A549 (cell line): Measurements from ENCODE around the gene ZDHHC22. TPM values are rescaled to one million over a fixed set of nuclear protein-coding genes. Genes with fewer than 3 reads are reported as not detected.

Experiments used
- ATAC-seq, 2 experiments: fragments of 200-7000 bp in 1 of 2; fragments of >200 bp in 1 of 2; cut with Nextera tagmentation in 1 of 2; cut with Tn5 transposase in 1 of 2; 3 replicates each; pipeline versions ENCODE4 v1.8.0 to v1.9.1; 2018 to 2020; ENCODE audit warnings: mild to moderate bottlenecking in 1 of 2, moderate library complexity in 1 of 2
- CTCF ChIA-PET: fragments of 300-600 bp; sonication (Branson Sonifier 250); formaldehyde crosslinking; extraction: SDS; loops from one replicate; lab custom pipeline; 2021; ENCODE audit warnings: antibody characterized with exemption, inconsistent platforms; lab: Yijun Ruan, JAX
- POLR2A ChIA-PET: fragments of 350-600 bp; formaldehyde crosslinking; extraction: SDS; loops from one replicate; lab custom pipeline; 2021; ENCODE audit warnings: antibody characterized with exemption, inconsistent platforms; lab: Yijun Ruan, JAX
- DNase-seq, 2 experiments: peaks; one replicate each; pipeline versions ENCODE4 v3.0.0 to v3.0.0-alpha.2; 2011 to 2016; ENCODE audit warnings: low read depth in 1 of 2, low spot score in 1 of 2
- FAIRE-seq: peaks from 2 replicates; lab custom pipeline; 2011; peaks lifted over from hg19 to GRCh38; lab: Jason Lieb, UNC
- H3K27ac ChIP-seq, 2 experiments: fragments of >200 bp; sonication (Bioruptor Twin); formaldehyde crosslinking; 3 replicates each; pipeline ENCODE4 v1.5.1; 2016 to 2017
- H3K4me1 ChIP-seq: fragments of >200 bp; sonication (Bioruptor Twin); formaldehyde crosslinking; 3 replicates; pipeline ENCODE4 v1.6.1; 2016
- H3K4me2 ChIP-seq: fragments of >200 bp; sonication (Bioruptor Twin); formaldehyde crosslinking; 3 replicates; pipeline ENCODE4 v1.6.1; 2016
- H3K4me3 ChIP-seq: fragments of >200 bp; sonication (Bioruptor Twin); formaldehyde crosslinking; 3 replicates; pipeline ENCODE4 v1.5.1; 2016
- H3K9me3 ChIP-seq: fragments of >200 bp; sonication (Bioruptor Twin); formaldehyde crosslinking; 3 replicates; pipeline ENCODE4 v1.6.1; 2016
- BCL3 ChIP-seq: fragments of >200 bp; sonication (Bioruptor Twin); formaldehyde crosslinking; IDR thresholded peaks from 3 replicates; pipeline ENCODE4 v1.6.1; 2016
- CBX2 ChIP-seq: fragments of 200-600 bp; sonication (generic); IDR thresholded peaks from 2 replicates; pipeline ENCODE4 v1.6.1; 2016; ENCODE audit warnings: low read depth, mild to moderate bottlenecking, borderline replicate concordance
- CBX8 ChIP-seq: fragments of 200-600 bp; sonication (generic); IDR thresholded peaks from 2 replicates; pipeline ENCODE4 v1.6.1; 2016
- CEBPB ChIP-seq, 2 experiments: fragments of >200 bp in 1 of 2; sonication (Bioruptor Twin) in 1 of 2; formaldehyde crosslinking in 1 of 2; IDR thresholded peaks; 2 replicates each; pipeline ENCODE4 v1.6.1; 2012 to 2016
- FOSB ChIP-seq: fragments of 250-450 bp; sonication (Bioruptor Pico); IDR thresholded peaks from 2 replicates; pipeline ENCODE4 v1.5.0; 2020; ENCODE audit warnings: mild to moderate bottlenecking, moderate library complexity
- HDAC2 ChIP-seq: fragments of 200-600 bp; sonication (generic); IDR thresholded peaks from 2 replicates; pipeline ENCODE4 v1.6.1; 2016
- HOXB5 ChIP-seq: fragments of 250-450 bp; sonication (Bioruptor Pico); IDR thresholded peaks from 2 replicates; pipeline ENCODE4 v1.5.0; 2020; ENCODE audit warnings: mild to moderate bottlenecking, moderate library complexity
- JUN ChIP-seq, 2 experiments: fragments of >200 bp; sonication (Bioruptor Twin); formaldehyde crosslinking; IDR thresholded peaks; 2 replicates in 1 of 2; 3 replicates in 1 of 2; pipeline ENCODE4 v1.6.1; 2016 to 2017
- KDM5A ChIP-seq: fragments of 200-600 bp; sonication (generic); IDR thresholded peaks from 2 replicates; pipeline ENCODE4 v1.6.1; 2016; ENCODE audit warnings: antibody characterized with exemption, mild to moderate bottlenecking
- MAFK ChIP-seq: fragments of 450-650 bp; IDR thresholded peaks from 2 replicates; pipeline ENCODE4 v1.6.1; 2014; ENCODE audit not compliant: partially characterized antibody
- MAX ChIP-seq: IDR thresholded peaks from 2 replicates; pipeline ENCODE4 v1.6.1; 2012
- PHF8 ChIP-seq: fragments of 200-600 bp; sonication (generic); IDR thresholded peaks from 2 replicates; pipeline ENCODE4 v1.6.1; 2016; ENCODE audit warnings: low read depth, mild to moderate bottlenecking, antibody characterized with exemption, moderate library complexity, borderline replicate concordance
- RFX5 ChIP-seq: fragments of 450-650 bp; IDR thresholded peaks from 2 replicates; pipeline ENCODE4 v1.7.1; 2014; ENCODE audit warnings: antibody characterized with exemption, mild to moderate bottlenecking, moderate library complexity
- SMC3 ChIP-seq: fragments of >200 bp; sonication (Bioruptor Twin); formaldehyde crosslinking; IDR thresholded peaks from 3 replicates; pipeline ENCODE4 v1.6.1; 2018; ENCODE audit warnings: inconsistent platforms
- TFCP2L1 ChIP-seq: fragments of 250-450 bp; sonication (Bioruptor Pico); IDR thresholded peaks from 2 replicates; pipeline ENCODE4 v1.5.0; 2021; ENCODE audit warnings: mild to moderate bottlenecking
- ZFP36 ChIP-seq: fragments of 450-650 bp; IDR thresholded peaks from 2 replicates; pipeline ENCODE4 v1.6.1; 2014; ENCODE audit warnings: borderline replicate concordance; ENCODE audit not compliant: partially characterized antibody
- ZSCAN20 ChIP-seq: fragments of 250-450 bp; sonication (Bioruptor Pico); IDR thresholded peaks from 2 replicates; pipeline ENCODE4 v1.8.0; 2022; ENCODE audit warnings: mild to moderate bottlenecking, moderate library complexity
- WGBS: methylation state at CpG from one replicate; pipeline ENCODE4 v1.1.6; 2017; ENCODE audit errors: missing lambda C conversion rate; 5-methylcytosine and 5-hydroxymethylcytosine counted together
- polyA plus RNA-seq, 4 experiments: library from polyadenylated mRNA; depleted of rRNA in 3 of 4; stranded (reverse); fragments of >200 nt; fragmentation: RNase III in 1 of 4; extraction: RNeasy Plus Mini Kit Qiagen cat#74134 plus additional on column Dnase treatment in 1 of 4; gene quantifications; 2 replicates in 3 of 4; 3 replicates in 1 of 4; pipeline ENCODE4 v1.2.3, GENCODE V29; 2011 to 2017

The ZDHHC22 gene
- polyA plus RNA-seq, 2 of the 4 experiments (the other 2 are of a cell fraction), result 0.04 to 0.23 TPM

- WGBS, result 77% methylated on average over 5 of the region's 5 CpGs
- TF ChIP-seq BCL3 (no peak), PHF8 (no peak), HOXB5 (CRISPR knock-in tag) (no peak), KDM5A (no peak), CBX8 (no peak), FOSB (no peak), CEBPB (IDR thresholded peaks at IDR 0.05) (no peak), HDAC2 (no peak), SMC3 (no peak), ZSCAN20 (CRISPR knock-in tag) (no peak), RFX5 (no peak)
- FAIRE-seq (no peak), DNase-seq (no peak), ATAC-seq (no peak)
- no peaks in the 10 kb centered on the region for H3K9me3 ChIP-seq
- no peak overlapping the region for H3K4me3 ChIP-seq
- peaks cover 12% of the 10 kb centered on the region; the same call in 2 of the 3 replicates for H3K4me1 ChIP-seq
- H3K27ac ChIP-seq, result no peak overlapping the region
- no peak overlapping the region for H3K4me2 ChIP-seq
- CTCF ChIA-PET, result interaction anchor here (0.5 to 4.8 kb wide), 9 partner anchors 15 to 136 kb away, joined by 3 to 25 read pairs (median 3); partner anchors contain the start of gene ZDHHC22
- POLR2A ChIA-PET, result no interaction called here
These were observed 42.3 kb upstream of the ZDHHC22 start for GRCh38 chr14:77183896-77184295.

GRCh38 chr14:77181603-77182437 lies 40.2 kb upstream of the ZDHHC22 start, which contains the start of gene TMEM63C:
Gene TMEM63C (plus strand): TSS chr14:77181798. CDS start chr14:77218814, 37,016 bp downstream.
- FAIRE-seq (no peak), DNase-seq (peak; percentile 78 to 88), ATAC-seq (peak; percentile 95)
- H3K27ac ChIP-seq, result peak within 1 kb of the TSS; percentile 31 to 78
- no peaks in the 10 kb centered on the region for H3K9me3 ChIP-seq
- peak within 1 kb of the TSS; percentile 94 for H3K4me2 ChIP-seq
- H3K4me1 ChIP-seq, result peaks cover 12% of the 10 kb centered on the region; the same call in 2 of the 3 replicates
- ChIA-PET CTCF (interaction anchor here (0.5 to 1.2 kb wide), 5 partner anchors 26 to 135 kb away, joined by 3 to 8 read pairs (median 3); no protein-coding TSS in a partner anchor), POLR2A (no interaction called here)
- TF ChIP-seq MAX (peak; percentile 62), TFCP2L1 (CRISPR knock-in tag) (no peak), MAFK (peak; percentile 50)
- WGBS, result 3% methylated on average over 29 of the region's 46 CpGs
- peak within 1 kb of the TSS; percentile 66 for H3K4me3 ChIP-seq

- WGBS, result 39% methylated on average over 12 of the region's 12 CpGs
- H3K4me2 ChIP-seq, result peak overlapping the region; percentile 94
- H3K27ac ChIP-seq, result peak overlapping the region in 1 of 2 experiments; percentile 78; a peak in 3 of 6 replicates
- ATAC-seq (peak; percentile 17 to 52), DNase-seq (no peak), FAIRE-seq (no peak)
- ChIA-PET POLR2A (no interaction called here), CTCF (interaction anchor here (0.6 to 1.9 kb wide), 7 partner anchors 16 to 322 kb away, joined by 3 to 10 read pairs (median 5); no protein-coding TSS in a partner anchor)
- H3K9me3 ChIP-seq, result no peaks in the 10 kb centered on the region
- no peak for TF ChIP-seq ZFP36
- no peak for TF ChIP-seq JUN (IDR thresholded peaks at IDR 0.05)
- TF ChIP-seq KDM5A, result no peak
- TF ChIP-seq CBX2, result no peak
- peak overlapping the region; percentile 66 for H3K4me3 ChIP-seq
- peaks cover 12% of the 10 kb centered on the region; the same call in 2 of the 3 replicates for H3K4me1 ChIP-seq
These were observed 39.4 kb upstream of the ZDHHC22 start for GRCh38 chr14:77180726-77181602.
